ENCODE data around the gene WDR89. TPM values are rescaled to one million over a fixed set of nuclear protein-coding genes. Genes with fewer than 3 reads are reported as not detected.

WDR89 gene, protein sequence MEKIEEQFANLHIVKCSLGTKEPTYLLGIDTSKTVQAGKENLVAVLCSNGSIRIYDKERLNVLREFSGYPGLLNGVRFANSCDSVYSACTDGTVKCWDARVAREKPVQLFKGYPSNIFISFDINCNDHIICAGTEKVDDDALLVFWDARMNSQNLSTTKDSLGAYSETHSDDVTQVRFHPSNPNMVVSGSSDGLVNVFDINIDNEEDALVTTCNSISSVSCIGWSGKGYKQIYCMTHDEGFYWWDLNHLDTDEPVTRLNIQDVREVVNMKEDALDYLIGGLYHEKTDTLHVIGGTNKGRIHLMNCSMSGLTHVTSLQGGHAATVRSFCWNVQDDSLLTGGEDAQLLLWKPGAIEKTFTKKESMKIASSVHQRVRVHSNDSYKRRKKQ
- 7.9 to 13.2 TPM (median 11.5 TPM) in 5 replicates for total RNA-seq (2022; extraction: Qiagen RNA extraction; ENCODE audit: low read depth)

DNA sequence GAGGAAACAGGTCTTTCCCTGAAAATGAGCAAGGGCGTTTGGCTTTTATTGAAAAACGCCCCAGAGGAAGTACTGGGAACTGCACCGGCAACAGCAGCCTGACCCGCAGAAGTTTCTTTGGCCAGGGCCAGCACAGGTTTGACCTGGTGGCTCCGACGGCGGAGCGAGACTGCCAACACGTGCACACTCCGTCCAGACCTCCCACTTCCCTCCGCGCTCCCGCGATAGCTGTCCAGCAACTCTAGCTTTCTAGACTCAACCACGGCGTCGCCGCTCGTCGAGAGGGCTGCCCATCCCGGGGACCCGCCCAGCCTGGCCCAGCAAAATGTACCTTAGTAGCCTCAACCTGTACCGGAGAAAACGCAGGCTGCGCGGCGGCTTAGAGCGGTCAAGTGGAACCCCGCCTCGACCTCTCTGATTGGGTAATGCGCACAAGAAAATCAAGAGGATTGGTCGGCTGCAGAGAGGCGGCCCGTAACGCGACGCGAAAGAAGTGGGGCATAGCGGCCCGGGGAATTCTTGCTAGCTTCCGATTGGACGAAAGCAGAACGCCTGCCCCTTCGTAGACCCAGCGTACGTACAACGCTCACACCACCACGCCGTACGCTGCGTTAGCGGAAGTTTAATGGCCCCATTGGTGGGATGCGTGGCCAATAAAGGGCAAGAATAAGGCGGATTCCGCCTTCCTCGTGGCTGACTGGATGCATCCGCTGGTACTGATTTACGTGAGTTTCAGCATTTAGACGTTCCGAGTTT is at the start of gene WDR89:
Gene WDR89, minus strand, starts transcription at position 399 of the 756 bp plus-strand sequence. CDS start 41,929 bp downstream, outside the sequence.

Other genes with a start within 250 kb of the WDR89 start
- 20.8 to 31.8 TPM (median 29.1 TPM) in 5 replicates for gene PPP2R5E, start 98.5 kb downstream of the WDR89 start, total RNA-seq (2022; extraction: Qiagen RNA extraction; ENCODE audit: low read depth)
- gene SGPP1, start 86.2 kb upstream of the WDR89 start, total RNA-seq (2022; extraction: Qiagen RNA extraction; ENCODE audit: low read depth) = 13.4 to 21.4 TPM (median 16.9 TPM) in 5 replicates
- 9.6 to 11.3 TPM (median 9.9 TPM) in 5 replicates for gene SYNE2, start 211.1 kb upstream of the WDR89 start, total RNA-seq (2022; extraction: Qiagen RNA extraction; ENCODE audit: low read depth)